GM23338 (cell line): ENCODE measurements around the gene DDTL.
"Not testable (repeated sequence)": the region's sequence is repeated elsewhere in the genome, so short reads cannot be mapped to it uniquely, and the experiment has no call there.

ENCODE experiments used
- CREB1 ChIP-seq: fragments of 250-450 bp; sonication (Bioruptor Pico); IDR thresholded peaks from 2 replicates; pipeline ENCODE4 v1.5.0; 2020; ENCODE audit warnings: low read depth, mild to moderate bottlenecking, moderate library complexity
- CTCF ChIP-seq, 2 experiments: fragments of 200-600 bp in 1 of 2; sonication (generic) in 1 of 2; conservative IDR thresholded peaks; 2 replicates each; pipeline versions ENCODE4 v1.5.1 to v1.6.1; 2016 to 2017; ENCODE audit warnings: antibody characterized with exemption in 2 of 2, low read depth in 2 of 2, mild to moderate bottlenecking in 2 of 2, moderate library complexity in 1 of 2
- ETS1 ChIP-seq: IDR thresholded peaks from 2 replicates; pipeline ENCODE4 v1.6.1; 2016; ENCODE audit warnings: antibody characterized with exemption
- EZH2 ChIP-seq: fragments of 200-600 bp; sonication (generic); IDR thresholded peaks from one replicate; pipeline ENCODE4 v1.8.0; 2017; ENCODE audit warnings: antibody characterized with exemption, mild to moderate bottlenecking, low read depth; ENCODE audit not compliant: unreplicated experiment
- EZH2phosphoT487 ChIP-seq: fragments of 200-600 bp; sonication (generic); IDR thresholded peaks from one replicate; pipeline ENCODE4 v1.8.1; 2018; ENCODE audit warnings: antibody characterized with exemption; ENCODE audit not compliant: unreplicated experiment
- JUNB ChIP-seq: IDR thresholded peaks from one replicate; pipeline ENCODE4 v1.6.1; 2016; ENCODE audit warnings: antibody characterized with exemption; ENCODE audit not compliant: unreplicated experiment
- NANOG ChIP-seq: IDR thresholded peaks from 2 replicates; pipeline ENCODE4 v1.6.1; 2016; ENCODE audit warnings: antibody characterized with exemption, borderline replicate concordance
- POLR2AphosphoS5 ChIP-seq: IDR thresholded peaks from 2 replicates; pipeline ENCODE4 v1.6.1; 2016; ENCODE audit warnings: antibody characterized with exemption, low read depth
- REST ChIP-seq: IDR thresholded peaks from one replicate; pipeline ENCODE4 v1.6.1; 2018; ENCODE audit warnings: antibody characterized with exemption; ENCODE audit not compliant: unreplicated experiment
- STAT1 ChIP-seq: IDR thresholded peaks from one replicate; pipeline ENCODE4 v1.6.1; 2016; ENCODE audit warnings: antibody characterized with exemption; ENCODE audit not compliant: unreplicated experiment
- ZNF331 ChIP-seq: fragments of 250-450 bp; sonication (Bioruptor Pico); IDR thresholded peaks from 2 replicates; pipeline ENCODE4 v1.5.0; 2020; ENCODE audit warnings: low read depth, mild to moderate bottlenecking, moderate library complexity
- ZNF462 ChIP-seq: fragments of 250-450 bp; sonication (Bioruptor Pico); IDR thresholded peaks from 2 replicates; pipeline ENCODE4 v1.5.0; 2020; ENCODE audit warnings: mild to moderate bottlenecking, moderate library complexity

GRCh38 chr22:23961084-23961771 lies 5.5 kb upstream of the DDTL start, which contains the start of gene GSTT2B:
- not testable (repeated sequence) for TF ChIP-seq CTCF (conservative IDR thresholded peaks at IDR 0.05; ENCODE audit: low read depth in 2 of 2); REST; NANOG; EZH2phosphoT487; EZH2; POLR2AphosphoS5; JUNB; CREB1 (CRISPR knock-in tag); ZNF462; ZNF331 (CRISPR knock-in tag); ETS1; STAT1
